GM23338 (cell line): ENCODE measurements around the gene EYA4.

ENCODE experiments used
- EZH2 ChIP-seq: fragments of 200-600 bp; sonication (generic); IDR thresholded peaks from one replicate; pipeline ENCODE4 v1.8.0; 2017; ENCODE audit warnings: antibody characterized with exemption, mild to moderate bottlenecking, low read depth; ENCODE audit not compliant: unreplicated experiment
- POLR2AphosphoS5 ChIP-seq: IDR thresholded peaks from 2 replicates; pipeline ENCODE4 v1.6.1; 2016; ENCODE audit warnings: antibody characterized with exemption, low read depth
- TF ChIP-seq, protein P1 (sequence below): IDR thresholded peaks from 2 replicates; pipeline ENCODE4 v1.6.1; 2016; ENCODE audit warnings: antibody characterized with exemption
- TF ChIP-seq, protein P2 (sequence below): IDR thresholded peaks from one replicate; pipeline ENCODE4 v1.6.1; 2018; ENCODE audit warnings: antibody characterized with exemption; ENCODE audit not compliant: unreplicated experiment
- TF ChIP-seq, protein P3 (sequence below), 2 experiments: fragments of 200-600 bp in 1 of 2; sonication (generic) in 1 of 2; conservative IDR thresholded peaks; 2 replicates each; pipeline versions ENCODE4 v1.5.1 to v1.6.1; 2016 to 2017; ENCODE audit warnings: antibody characterized with exemption in 2 of 2, low read depth in 2 of 2, mild to moderate bottlenecking in 2 of 2, moderate library complexity in 1 of 2

DNA sequence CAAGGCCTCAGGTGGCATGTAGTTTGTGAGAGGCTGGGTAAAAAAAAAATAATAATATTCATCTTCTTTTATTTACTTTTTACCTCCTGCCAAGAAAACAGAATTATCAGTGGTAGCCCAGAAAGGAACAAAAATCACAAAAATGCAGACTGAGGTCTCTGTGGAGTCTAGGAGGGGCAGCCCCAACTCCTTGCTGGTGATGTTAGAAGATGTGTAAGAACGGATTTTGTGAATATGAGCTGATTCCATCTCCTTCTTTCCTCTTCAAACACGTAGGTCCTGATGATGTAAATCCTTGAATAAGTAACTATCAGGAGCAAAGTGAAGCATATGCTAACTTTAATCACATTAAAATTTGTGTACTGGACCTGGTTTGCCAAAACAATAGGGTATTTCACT is 226.8 kb downstream of the EYA4 start:
- TF ChIP-seq, protein P1, sequence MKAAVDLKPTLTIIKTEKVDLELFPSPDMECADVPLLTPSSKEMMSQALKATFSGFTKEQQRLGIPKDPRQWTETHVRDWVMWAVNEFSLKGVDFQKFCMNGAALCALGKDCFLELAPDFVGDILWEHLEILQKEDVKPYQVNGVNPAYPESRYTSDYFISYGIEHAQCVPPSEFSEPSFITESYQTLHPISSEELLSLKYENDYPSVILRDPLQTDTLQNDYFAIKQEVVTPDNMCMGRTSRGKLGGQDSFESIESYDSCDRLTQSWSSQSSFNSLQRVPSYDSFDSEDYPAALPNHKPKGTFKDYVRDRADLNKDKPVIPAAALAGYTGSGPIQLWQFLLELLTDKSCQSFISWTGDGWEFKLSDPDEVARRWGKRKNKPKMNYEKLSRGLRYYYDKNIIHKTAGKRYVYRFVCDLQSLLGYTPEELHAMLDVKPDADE: no peak
- TF ChIP-seq, protein P2, sequence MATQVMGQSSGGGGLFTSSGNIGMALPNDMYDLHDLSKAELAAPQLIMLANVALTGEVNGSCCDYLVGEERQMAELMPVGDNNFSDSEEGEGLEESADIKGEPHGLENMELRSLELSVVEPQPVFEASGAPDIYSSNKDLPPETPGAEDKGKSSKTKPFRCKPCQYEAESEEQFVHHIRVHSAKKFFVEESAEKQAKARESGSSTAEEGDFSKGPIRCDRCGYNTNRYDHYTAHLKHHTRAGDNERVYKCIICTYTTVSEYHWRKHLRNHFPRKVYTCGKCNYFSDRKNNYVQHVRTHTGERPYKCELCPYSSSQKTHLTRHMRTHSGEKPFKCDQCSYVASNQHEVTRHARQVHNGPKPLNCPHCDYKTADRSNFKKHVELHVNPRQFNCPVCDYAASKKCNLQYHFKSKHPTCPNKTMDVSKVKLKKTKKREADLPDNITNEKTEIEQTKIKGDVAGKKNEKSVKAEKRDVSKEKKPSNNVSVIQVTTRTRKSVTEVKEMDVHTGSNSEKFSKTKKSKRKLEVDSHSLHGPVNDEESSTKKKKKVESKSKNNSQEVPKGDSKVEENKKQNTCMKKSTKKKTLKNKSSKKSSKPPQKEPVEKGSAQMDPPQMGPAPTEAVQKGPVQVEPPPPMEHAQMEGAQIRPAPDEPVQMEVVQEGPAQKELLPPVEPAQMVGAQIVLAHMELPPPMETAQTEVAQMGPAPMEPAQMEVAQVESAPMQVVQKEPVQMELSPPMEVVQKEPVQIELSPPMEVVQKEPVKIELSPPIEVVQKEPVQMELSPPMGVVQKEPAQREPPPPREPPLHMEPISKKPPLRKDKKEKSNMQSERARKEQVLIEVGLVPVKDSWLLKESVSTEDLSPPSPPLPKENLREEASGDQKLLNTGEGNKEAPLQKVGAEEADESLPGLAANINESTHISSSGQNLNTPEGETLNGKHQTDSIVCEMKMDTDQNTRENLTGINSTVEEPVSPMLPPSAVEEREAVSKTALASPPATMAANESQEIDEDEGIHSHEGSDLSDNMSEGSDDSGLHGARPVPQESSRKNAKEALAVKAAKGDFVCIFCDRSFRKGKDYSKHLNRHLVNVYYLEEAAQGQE: no peak
- TF ChIP-seq EZH2: no peak
- TF ChIP-seq, protein P3, sequence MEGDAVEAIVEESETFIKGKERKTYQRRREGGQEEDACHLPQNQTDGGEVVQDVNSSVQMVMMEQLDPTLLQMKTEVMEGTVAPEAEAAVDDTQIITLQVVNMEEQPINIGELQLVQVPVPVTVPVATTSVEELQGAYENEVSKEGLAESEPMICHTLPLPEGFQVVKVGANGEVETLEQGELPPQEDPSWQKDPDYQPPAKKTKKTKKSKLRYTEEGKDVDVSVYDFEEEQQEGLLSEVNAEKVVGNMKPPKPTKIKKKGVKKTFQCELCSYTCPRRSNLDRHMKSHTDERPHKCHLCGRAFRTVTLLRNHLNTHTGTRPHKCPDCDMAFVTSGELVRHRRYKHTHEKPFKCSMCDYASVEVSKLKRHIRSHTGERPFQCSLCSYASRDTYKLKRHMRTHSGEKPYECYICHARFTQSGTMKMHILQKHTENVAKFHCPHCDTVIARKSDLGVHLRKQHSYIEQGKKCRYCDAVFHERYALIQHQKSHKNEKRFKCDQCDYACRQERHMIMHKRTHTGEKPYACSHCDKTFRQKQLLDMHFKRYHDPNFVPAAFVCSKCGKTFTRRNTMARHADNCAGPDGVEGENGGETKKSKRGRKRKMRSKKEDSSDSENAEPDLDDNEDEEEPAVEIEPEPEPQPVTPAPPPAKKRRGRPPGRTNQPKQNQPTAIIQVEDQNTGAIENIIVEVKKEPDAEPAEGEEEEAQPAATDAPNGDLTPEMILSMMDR (conservative IDR thresholded peaks at IDR 0.05; ENCODE audit: low read depth in 2 of 2): no peak
- TF ChIP-seq POLR2AphosphoS5: no peak
